GM23338 (cell line): ENCODE data around the gene BCKDHA. TPM values are rescaled to one million over a fixed set of nuclear protein-coding genes. Genes with fewer than 3 reads are reported as not detected.
A peak's percentile ranks its signal among the peaks of the same experiment; 100 is the strongest.

Experiments
- ATAC-seq: fragments of 200-7000 bp; cut with Tn5 transposase; 3 replicates; pipeline ENCODE4 v1.9.1; 2020
- DNase-seq: peaks from one replicate; pipeline ENCODE4 v3.0.0-alpha.2; 2015; ENCODE audit warnings: low spot score
- H2AFZ ChIP-seq: fragments of 200-600 bp; sonication (generic); 2 replicates; pipeline ENCODE4 v1.8.0; 2016; ENCODE audit warnings: antibody characterized with exemption, mild to moderate bottlenecking, moderate library complexity
- H3F3A ChIP-seq: fragments of 200-600 bp; sonication (generic); replicated peaks from 2 replicates; pipeline ENCODE4 v1.8.0; 2017; ENCODE audit warnings: antibody characterized with exemption, mixed run types, low read depth
- H3K27ac ChIP-seq: fragments of 200-600 bp; sonication (generic); 2 replicates; pipeline ENCODE4 v1.6.1; 2016; ENCODE audit warnings: low read depth
- H3K27me3 ChIP-seq: fragments of 200-600 bp; sonication (generic); 2 replicates; pipeline ENCODE4 v1.8.0; 2016; ENCODE audit warnings: mild to moderate bottlenecking, mixed run types, moderate library complexity; ENCODE audit not compliant: insufficient read depth
- H3K36me3 ChIP-seq: fragments of 200-600 bp; sonication (generic); 2 replicates; pipeline ENCODE4 v1.8.0; 2016; ENCODE audit warnings: mild to moderate bottlenecking; ENCODE audit not compliant: insufficient read depth
- H3K4me1 ChIP-seq: fragments of 200-600 bp; sonication (generic); 2 replicates; pipeline ENCODE4 v1.8.0; 2016; ENCODE audit warnings: mild to moderate bottlenecking, moderate library complexity; ENCODE audit not compliant: insufficient read depth
- H3K4me2 ChIP-seq: fragments of 200-600 bp; sonication (generic); 2 replicates; pipeline ENCODE4 v1.7.1; 2017; ENCODE audit warnings: mixed run types
- H3K4me3 ChIP-seq: fragments of 200-600 bp; sonication (generic); 2 replicates; pipeline ENCODE4 v1.6.1; 2016; ENCODE audit warnings: mixed run types
- H3K79me2 ChIP-seq: fragments of 200-600 bp; sonication (generic); replicated peaks from 2 replicates; pipeline ENCODE4 v1.8.0; 2017; ENCODE audit warnings: mild to moderate bottlenecking; ENCODE audit not compliant: insufficient read depth
- H3K9me2 ChIP-seq: fragments of 200-600 bp; sonication (generic); 2 replicates; pipeline ENCODE4 v1.8.0; 2017; ENCODE audit not compliant: insufficient read depth
- H4K20me1 ChIP-seq: fragments of 200-600 bp; sonication (generic); replicated peaks from 2 replicates; pipeline ENCODE4 v1.8.0; 2017; ENCODE audit warnings: mild to moderate bottlenecking; ENCODE audit not compliant: insufficient read depth
- H3K27ac Mint-ChIP-seq: 2 replicates; pipeline ENCODE4 v1.8.0; 2020; ENCODE audit warnings: inconsistent platforms, mild to moderate bottlenecking, moderate library complexity, mixed read lengths
- H3K27me3 Mint-ChIP-seq: 3 replicates; pipeline ENCODE4 v1.8.0; 2022; ENCODE audit warnings: low read depth, mild to moderate bottlenecking, moderate library complexity, mixed read lengths, inconsistent platforms; ENCODE audit not compliant: insufficient read depth, poor library complexity
- H3K36me3 Mint-ChIP-seq: 3 replicates; pipeline ENCODE4 v1.8.0; 2021; ENCODE audit warnings: low read depth, mild to moderate bottlenecking, inconsistent platforms, moderate library complexity, mixed read lengths
- H3K4me1 Mint-ChIP-seq: 3 replicates; pipeline ENCODE4 v1.8.0; 2020; ENCODE audit warnings: mild to moderate bottlenecking, inconsistent platforms, mixed read lengths
- H3K4me3 Mint-ChIP-seq: 3 replicates; pipeline ENCODE4 v1.8.0; 2021; ENCODE audit warnings: moderate library complexity, mild to moderate bottlenecking, inconsistent platforms, mixed read lengths
- H3K9me3 Mint-ChIP-seq: 3 replicates; pipeline ENCODE4 v1.8.0; 2020; ENCODE audit warnings: moderate library complexity, mild to moderate bottlenecking, inconsistent platforms, mixed read lengths
- CREB1 ChIP-seq: fragments of 250-450 bp; sonication (Bioruptor Pico); IDR thresholded peaks from 2 replicates; pipeline ENCODE4 v1.5.0; 2020; ENCODE audit warnings: low read depth, mild to moderate bottlenecking, moderate library complexity
- ETS1 ChIP-seq: IDR thresholded peaks from 2 replicates; pipeline ENCODE4 v1.6.1; 2016; ENCODE audit warnings: antibody characterized with exemption
- EZH2 ChIP-seq: fragments of 200-600 bp; sonication (generic); IDR thresholded peaks from one replicate; pipeline ENCODE4 v1.8.0; 2017; ENCODE audit warnings: antibody characterized with exemption, mild to moderate bottlenecking, low read depth; ENCODE audit not compliant: unreplicated experiment
- EZH2phosphoT487 ChIP-seq: fragments of 200-600 bp; sonication (generic); IDR thresholded peaks from one replicate; pipeline ENCODE4 v1.8.1; 2018; ENCODE audit warnings: antibody characterized with exemption; ENCODE audit not compliant: unreplicated experiment
- JUNB ChIP-seq: IDR thresholded peaks from one replicate; pipeline ENCODE4 v1.6.1; 2016; ENCODE audit warnings: antibody characterized with exemption; ENCODE audit not compliant: unreplicated experiment
- NANOG ChIP-seq: IDR thresholded peaks from 2 replicates; pipeline ENCODE4 v1.6.1; 2016; ENCODE audit warnings: antibody characterized with exemption, borderline replicate concordance
- POLR2AphosphoS5 ChIP-seq: IDR thresholded peaks from 2 replicates; pipeline ENCODE4 v1.6.1; 2016; ENCODE audit warnings: antibody characterized with exemption, low read depth
- STAT1 ChIP-seq: IDR thresholded peaks from one replicate; pipeline ENCODE4 v1.6.1; 2016; ENCODE audit warnings: antibody characterized with exemption; ENCODE audit not compliant: unreplicated experiment
- ZNF114 ChIP-seq: fragments of 250-450 bp; sonication (Bioruptor Pico); IDR thresholded peaks from 2 replicates; pipeline ENCODE4 v1.5.0; 2020; ENCODE audit warnings: mild to moderate bottlenecking, moderate library complexity
- ZNF331 ChIP-seq: fragments of 250-450 bp; sonication (Bioruptor Pico); IDR thresholded peaks from 2 replicates; pipeline ENCODE4 v1.5.0; 2020; ENCODE audit warnings: low read depth, mild to moderate bottlenecking, moderate library complexity
- polyA plus RNA-seq: library from polyadenylated mRNA; unstranded; fragments of >200 nt; fragmentation: Nextera tagmentation; extraction: Ambion mirVana; gene quantifications from 2 replicates; pipeline ENCODE4 v1.2.1, GENCODE V29; 2016
- total RNA-seq: library from RNA; depleted of rRNA; stranded (reverse); fragments of >200 nt; shearing (Covaris generic); gene quantifications from 2 replicates; pipeline ENCODE4 v1.2.3, GENCODE V29; 2014
- TF ChIP-seq, protein P1 (sequence below): fragments of 250-450 bp; sonication (Bioruptor Pico); IDR thresholded peaks from 2 replicates; pipeline ENCODE4 v1.5.0; 2020; ENCODE audit warnings: mild to moderate bottlenecking, moderate library complexity
- TF ChIP-seq, protein P2 (sequence below): IDR thresholded peaks from one replicate; pipeline ENCODE4 v1.6.1; 2018; ENCODE audit warnings: antibody characterized with exemption; ENCODE audit not compliant: unreplicated experiment
- TF ChIP-seq, protein P3 (sequence below), 2 experiments: fragments of 200-600 bp in 1 of 2; sonication (generic) in 1 of 2; conservative IDR thresholded peaks; 2 replicates each; pipeline versions ENCODE4 v1.5.1 to v1.6.1; 2016 to 2017; ENCODE audit warnings: antibody characterized with exemption in 2 of 2, low read depth in 2 of 2, mild to moderate bottlenecking in 2 of 2, moderate library complexity in 1 of 2

The BCKDHA gene
- total and polyA plus RNA-seq, 2 experiments from 2014 or later, result 15.0 to 42.4 TPM

GRCh38 chr19:41425174-41426115 lies 27.8 kb downstream of the BCKDHA start:
- peaks cover 12% of the 10 kb centered on the region for H3K4me1 ChIP-seq
- H3K27ac ChIP-seq, result no peak overlapping the region
- peaks cover 18% of the 10 kb centered on the region for H3K4me1 Mint-ChIP-seq
- no peak overlapping the region for H3K4me3 ChIP-seq
- TF ChIP-seq, protein P1, sequence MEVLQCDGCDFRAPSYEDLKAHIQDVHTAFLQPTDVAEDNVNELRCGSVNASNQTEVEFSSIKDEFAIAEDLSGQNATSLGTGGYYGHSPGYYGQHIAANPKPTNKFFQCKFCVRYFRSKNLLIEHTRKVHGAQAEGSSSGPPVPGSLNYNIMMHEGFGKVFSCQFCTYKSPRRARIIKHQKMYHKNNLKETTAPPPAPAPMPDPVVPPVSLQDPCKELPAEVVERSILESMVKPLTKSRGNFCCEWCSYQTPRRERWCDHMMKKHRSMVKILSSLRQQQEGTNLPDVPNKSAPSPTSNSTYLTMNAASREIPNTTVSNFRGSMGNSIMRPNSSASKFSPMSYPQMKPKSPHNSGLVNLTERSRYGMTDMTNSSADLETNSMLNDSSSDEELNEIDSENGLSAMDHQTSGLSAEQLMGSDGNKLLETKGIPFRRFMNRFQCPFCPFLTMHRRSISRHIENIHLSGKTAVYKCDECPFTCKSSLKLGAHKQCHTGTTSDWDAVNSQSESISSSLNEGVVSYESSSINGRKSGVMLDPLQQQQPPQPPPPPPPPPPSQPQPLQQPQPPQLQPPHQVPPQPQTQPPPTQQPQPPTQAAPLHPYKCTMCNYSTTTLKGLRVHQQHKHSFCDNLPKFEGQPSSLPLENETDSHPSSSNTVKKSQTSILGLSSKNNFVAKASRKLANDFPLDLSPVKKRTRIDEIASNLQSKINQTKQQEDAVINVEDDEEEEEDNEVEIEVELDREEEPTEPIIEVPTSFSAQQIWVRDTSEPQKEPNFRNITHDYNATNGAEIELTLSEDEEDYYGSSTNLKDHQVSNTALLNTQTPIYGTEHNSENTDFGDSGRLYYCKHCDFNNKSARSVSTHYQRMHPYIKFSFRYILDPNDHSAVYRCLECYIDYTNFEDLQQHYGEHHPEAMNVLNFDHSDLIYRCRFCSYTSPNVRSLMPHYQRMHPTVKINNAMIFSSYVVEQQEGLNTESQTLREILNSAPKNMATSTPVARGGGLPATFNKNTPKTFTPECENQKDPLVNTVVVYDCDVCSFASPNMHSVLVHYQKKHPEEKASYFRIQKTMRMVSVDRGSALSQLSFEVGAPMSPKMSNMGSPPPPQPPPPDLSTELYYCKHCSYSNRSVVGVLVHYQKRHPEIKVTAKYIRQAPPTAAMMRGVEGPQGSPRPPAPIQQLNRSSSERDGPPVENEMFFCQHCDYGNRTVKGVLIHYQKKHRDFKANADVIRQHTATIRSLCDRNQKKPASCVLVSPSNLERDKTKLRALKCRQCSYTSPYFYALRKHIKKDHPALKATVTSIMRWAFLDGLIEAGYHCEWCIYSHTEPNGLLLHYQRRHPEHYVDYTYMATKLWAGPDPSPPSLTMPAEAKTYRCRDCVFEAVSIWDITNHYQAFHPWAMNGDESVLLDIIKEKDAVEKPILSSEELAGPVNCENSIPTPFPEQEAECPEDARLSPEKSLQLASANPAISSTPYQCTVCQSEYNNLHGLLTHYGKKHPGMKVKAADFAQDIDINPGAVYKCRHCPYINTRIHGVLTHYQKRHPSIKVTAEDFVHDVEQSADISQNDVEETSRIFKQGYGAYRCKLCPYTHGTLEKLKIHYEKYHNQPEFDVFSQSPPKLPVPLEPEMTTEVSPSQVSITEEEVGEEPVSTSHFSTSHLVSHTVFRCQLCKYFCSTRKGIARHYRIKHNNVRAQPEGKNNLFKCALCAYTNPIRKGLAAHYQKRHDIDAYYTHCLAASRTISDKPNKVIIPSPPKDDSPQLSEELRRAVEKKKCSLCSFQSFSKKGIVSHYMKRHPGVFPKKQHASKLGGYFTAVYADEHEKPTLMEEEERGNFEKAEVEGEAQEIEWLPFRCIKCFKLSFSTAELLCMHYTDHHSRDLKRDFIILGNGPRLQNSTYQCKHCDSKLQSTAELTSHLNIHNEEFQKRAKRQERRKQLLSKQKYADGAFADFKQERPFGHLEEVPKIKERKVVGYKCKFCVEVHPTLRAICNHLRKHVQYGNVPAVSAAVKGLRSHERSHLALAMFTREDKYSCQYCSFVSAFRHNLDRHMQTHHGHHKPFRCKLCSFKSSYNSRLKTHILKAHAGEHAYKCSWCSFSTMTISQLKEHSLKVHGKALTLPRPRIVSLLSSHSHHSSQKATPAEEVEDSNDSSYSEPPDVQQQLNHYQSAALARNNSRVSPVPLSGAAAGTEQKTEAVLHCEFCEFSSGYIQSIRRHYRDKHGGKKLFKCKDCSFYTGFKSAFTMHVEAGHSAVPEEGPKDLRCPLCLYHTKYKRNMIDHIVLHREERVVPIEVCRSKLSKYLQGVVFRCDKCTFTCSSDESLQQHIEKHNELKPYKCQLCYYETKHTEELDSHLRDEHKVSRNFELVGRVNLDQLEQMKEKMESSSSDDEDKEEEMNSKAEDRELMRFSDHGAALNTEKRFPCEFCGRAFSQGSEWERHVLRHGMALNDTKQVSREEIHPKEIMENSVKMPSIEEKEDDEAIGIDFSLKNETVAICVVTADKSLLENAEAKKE (CRISPR knock-in tag), result no peak
- TF ChIP-seq, protein P2, sequence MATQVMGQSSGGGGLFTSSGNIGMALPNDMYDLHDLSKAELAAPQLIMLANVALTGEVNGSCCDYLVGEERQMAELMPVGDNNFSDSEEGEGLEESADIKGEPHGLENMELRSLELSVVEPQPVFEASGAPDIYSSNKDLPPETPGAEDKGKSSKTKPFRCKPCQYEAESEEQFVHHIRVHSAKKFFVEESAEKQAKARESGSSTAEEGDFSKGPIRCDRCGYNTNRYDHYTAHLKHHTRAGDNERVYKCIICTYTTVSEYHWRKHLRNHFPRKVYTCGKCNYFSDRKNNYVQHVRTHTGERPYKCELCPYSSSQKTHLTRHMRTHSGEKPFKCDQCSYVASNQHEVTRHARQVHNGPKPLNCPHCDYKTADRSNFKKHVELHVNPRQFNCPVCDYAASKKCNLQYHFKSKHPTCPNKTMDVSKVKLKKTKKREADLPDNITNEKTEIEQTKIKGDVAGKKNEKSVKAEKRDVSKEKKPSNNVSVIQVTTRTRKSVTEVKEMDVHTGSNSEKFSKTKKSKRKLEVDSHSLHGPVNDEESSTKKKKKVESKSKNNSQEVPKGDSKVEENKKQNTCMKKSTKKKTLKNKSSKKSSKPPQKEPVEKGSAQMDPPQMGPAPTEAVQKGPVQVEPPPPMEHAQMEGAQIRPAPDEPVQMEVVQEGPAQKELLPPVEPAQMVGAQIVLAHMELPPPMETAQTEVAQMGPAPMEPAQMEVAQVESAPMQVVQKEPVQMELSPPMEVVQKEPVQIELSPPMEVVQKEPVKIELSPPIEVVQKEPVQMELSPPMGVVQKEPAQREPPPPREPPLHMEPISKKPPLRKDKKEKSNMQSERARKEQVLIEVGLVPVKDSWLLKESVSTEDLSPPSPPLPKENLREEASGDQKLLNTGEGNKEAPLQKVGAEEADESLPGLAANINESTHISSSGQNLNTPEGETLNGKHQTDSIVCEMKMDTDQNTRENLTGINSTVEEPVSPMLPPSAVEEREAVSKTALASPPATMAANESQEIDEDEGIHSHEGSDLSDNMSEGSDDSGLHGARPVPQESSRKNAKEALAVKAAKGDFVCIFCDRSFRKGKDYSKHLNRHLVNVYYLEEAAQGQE, result no peak
- TF ChIP-seq STAT1 (no peak), CREB1 (CRISPR knock-in tag) (no peak), ZNF114 (no peak), ZNF331 (CRISPR knock-in tag) (no peak), POLR2AphosphoS5 (no peak), NANOG (no peak), ETS1 (no peak), EZH2 (no peak), JUNB (no peak), EZH2phosphoT487 (no peak)
- TF ChIP-seq, protein P3, sequence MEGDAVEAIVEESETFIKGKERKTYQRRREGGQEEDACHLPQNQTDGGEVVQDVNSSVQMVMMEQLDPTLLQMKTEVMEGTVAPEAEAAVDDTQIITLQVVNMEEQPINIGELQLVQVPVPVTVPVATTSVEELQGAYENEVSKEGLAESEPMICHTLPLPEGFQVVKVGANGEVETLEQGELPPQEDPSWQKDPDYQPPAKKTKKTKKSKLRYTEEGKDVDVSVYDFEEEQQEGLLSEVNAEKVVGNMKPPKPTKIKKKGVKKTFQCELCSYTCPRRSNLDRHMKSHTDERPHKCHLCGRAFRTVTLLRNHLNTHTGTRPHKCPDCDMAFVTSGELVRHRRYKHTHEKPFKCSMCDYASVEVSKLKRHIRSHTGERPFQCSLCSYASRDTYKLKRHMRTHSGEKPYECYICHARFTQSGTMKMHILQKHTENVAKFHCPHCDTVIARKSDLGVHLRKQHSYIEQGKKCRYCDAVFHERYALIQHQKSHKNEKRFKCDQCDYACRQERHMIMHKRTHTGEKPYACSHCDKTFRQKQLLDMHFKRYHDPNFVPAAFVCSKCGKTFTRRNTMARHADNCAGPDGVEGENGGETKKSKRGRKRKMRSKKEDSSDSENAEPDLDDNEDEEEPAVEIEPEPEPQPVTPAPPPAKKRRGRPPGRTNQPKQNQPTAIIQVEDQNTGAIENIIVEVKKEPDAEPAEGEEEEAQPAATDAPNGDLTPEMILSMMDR (conservative IDR thresholded peaks at IDR 0.05; ENCODE audit: low read depth in 2 of 2), result no peak
- H3F3A ChIP-seq, result peaks cover 5% of the 10 kb centered on the region; the same call in 1 of the 2 replicates
- H3K36me3 Mint-ChIP-seq, result peaks cover 7% of the 10 kb centered on the region; the same call in 2 of the 3 replicates
- H3K4me2 ChIP-seq, result no peak overlapping the region
- no peaks in the 10 kb centered on the region for H4K20me1 ChIP-seq
- no peaks in the 10 kb centered on the region for H3K36me3 ChIP-seq
- peaks cover 11% of the 10 kb centered on the region for H3K27me3 Mint-ChIP-seq
- H2AFZ ChIP-seq, result no peak overlapping the region
- no peaks in the 10 kb centered on the region for H3K9me3 Mint-ChIP-seq
- no peaks in the 10 kb centered on the region for H3K27me3 ChIP-seq
- H3K4me3 Mint-ChIP-seq, result peak overlapping the region; percentile 36; the same call in 2 of the 3 replicates
- no peak overlapping the region for H3K27ac Mint-ChIP-seq
- no peaks in the 10 kb centered on the region for H3K79me2 ChIP-seq
- ATAC-seq (no peak), DNase-seq (no peak)
- H3K9me2 ChIP-seq, result no peaks in the 10 kb centered on the region
